Colonic mucosa (tissue), 4 donors: ENCODE data around the gene C6orf89. TPM values are rescaled to one million over a fixed set of nuclear protein-coding genes. Genes with fewer than 3 reads are reported as not detected.

Source experiments
- DNase-seq: peaks from one replicate; pipeline ENCODE4 v3.0.0-alpha.2; 2020
- H3K27ac ChIP-seq: fragments of 200-600 bp; one replicate; pipeline ENCODE4 v1.8.0; 2021
- H3K27me3 ChIP-seq: fragments of 200-600 bp; one replicate; pipeline ENCODE4 v1.8.0; 2021
- H3K36me3 ChIP-seq: fragments of 200-600 bp; one replicate; pipeline ENCODE4 v1.8.0; 2021
- H3K4me1 ChIP-seq: fragments of 200-600 bp; one replicate; pipeline ENCODE4 v1.8.0; 2021; ENCODE audit warnings: mild to moderate bottlenecking
- H3K4me3 ChIP-seq: fragments of 200-600 bp; one replicate; pipeline ENCODE4 v1.8.0; 2021
- H3K9ac ChIP-seq, 2 donors: one replicate each; pipeline ENCODE4 v1.7.0; 2013; ENCODE audit warnings: control low read depth in 2 of 2, low read depth in 2 of 2, low read length in 2 of 2
- H3K9me3 ChIP-seq: fragments of 200-600 bp; one replicate; pipeline ENCODE4 v1.8.0; 2021
- intact Hi-C: fragments of 100-400 bp; cut with DNase I; formaldehyde crosslinking; loops from one replicate; pipeline ENCODE4 v1.14.1; 2022
- total RNA-seq, 2 donors: library from RNA; stranded (reverse); fragmentation: NEBNext Ultra II Directional in 1 of 2; extraction: Animal tissue kit (Norgen Biotek cat#: 25700) in 1 of 2; gene quantifications; one replicate each; pipeline ENCODE4 v1.2.1, GENCODE V29; 2021
- TF ChIP-seq, protein P1 (sequence below): fragments of 200-600 bp; IDR thresholded peaks from one replicate; pipeline ENCODE4 v1.8.0; 2022; ENCODE audit warnings: antibody characterized with exemption, mild to moderate bottlenecking
- donor health status: healthy.
- donor health status: DM: no; HTN: no; CAD: no.
- donor health status: DM: no; HTN: no; CAD: no.

C6orf89 gene
- total RNA-seq, 2 donors from 2014 or later, result 46.3 to 49.5 TPM

GRCh38 chr6:36961441-36962435 is 76.0 kb downstream of the C6orf89 start:
- DNase-seq, result no peak
- H3K4me1 ChIP-seq, result no peaks in the 10 kb centered on the region
- no peak overlapping the region for H3K4me3 ChIP-seq
- TF ChIP-seq, protein P1, sequence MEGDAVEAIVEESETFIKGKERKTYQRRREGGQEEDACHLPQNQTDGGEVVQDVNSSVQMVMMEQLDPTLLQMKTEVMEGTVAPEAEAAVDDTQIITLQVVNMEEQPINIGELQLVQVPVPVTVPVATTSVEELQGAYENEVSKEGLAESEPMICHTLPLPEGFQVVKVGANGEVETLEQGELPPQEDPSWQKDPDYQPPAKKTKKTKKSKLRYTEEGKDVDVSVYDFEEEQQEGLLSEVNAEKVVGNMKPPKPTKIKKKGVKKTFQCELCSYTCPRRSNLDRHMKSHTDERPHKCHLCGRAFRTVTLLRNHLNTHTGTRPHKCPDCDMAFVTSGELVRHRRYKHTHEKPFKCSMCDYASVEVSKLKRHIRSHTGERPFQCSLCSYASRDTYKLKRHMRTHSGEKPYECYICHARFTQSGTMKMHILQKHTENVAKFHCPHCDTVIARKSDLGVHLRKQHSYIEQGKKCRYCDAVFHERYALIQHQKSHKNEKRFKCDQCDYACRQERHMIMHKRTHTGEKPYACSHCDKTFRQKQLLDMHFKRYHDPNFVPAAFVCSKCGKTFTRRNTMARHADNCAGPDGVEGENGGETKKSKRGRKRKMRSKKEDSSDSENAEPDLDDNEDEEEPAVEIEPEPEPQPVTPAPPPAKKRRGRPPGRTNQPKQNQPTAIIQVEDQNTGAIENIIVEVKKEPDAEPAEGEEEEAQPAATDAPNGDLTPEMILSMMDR, result no peak
- H3K9me3 ChIP-seq, result no peaks in the 10 kb centered on the region
- H3K36me3 ChIP-seq, result no peaks in the 10 kb centered on the region
- no peak overlapping the region for H3K9ac ChIP-seq
- no peaks in the 10 kb centered on the region for H3K27me3 ChIP-seq
- intact Hi-C loops, result no loop called here
- no peak overlapping the region for H3K27ac ChIP-seq

DNA sequence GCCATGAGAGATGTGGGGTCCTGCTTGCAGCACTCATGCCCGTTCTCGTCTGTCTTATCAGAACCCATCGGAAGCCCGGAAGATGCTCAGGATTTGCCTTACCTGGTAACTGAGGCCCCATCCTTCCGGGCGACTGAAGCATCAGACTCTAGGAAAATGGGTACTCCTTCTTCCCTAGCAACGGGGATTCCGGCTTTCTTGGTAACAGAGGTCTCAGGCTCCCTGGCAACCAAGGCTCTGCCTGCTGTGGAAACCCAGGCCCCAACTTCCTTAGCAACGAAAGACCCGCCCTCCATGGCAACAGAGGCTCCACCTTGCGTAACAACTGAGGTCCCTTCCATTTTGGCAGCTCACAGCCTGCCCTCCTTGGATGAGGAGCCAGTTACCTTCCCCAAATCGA is 77.1 kb downstream of the C6orf89 start:
- no peaks in the 10 kb centered on the region for H3K4me1 ChIP-seq
- no peaks in the 10 kb centered on the region for H3K27me3 ChIP-seq
- intact Hi-C loops, result no loop called here
- no peak overlapping the region for H3K9ac ChIP-seq
- H3K9me3 ChIP-seq, result no peaks in the 10 kb centered on the region
- H3K27ac ChIP-seq, result no peak overlapping the region
- no peak overlapping the region for H3K4me3 ChIP-seq
- no peaks in the 10 kb centered on the region for H3K36me3 ChIP-seq
- TF ChIP-seq, protein P1, result no peak
- DNase-seq, result peak; percentile 64

DNA sequence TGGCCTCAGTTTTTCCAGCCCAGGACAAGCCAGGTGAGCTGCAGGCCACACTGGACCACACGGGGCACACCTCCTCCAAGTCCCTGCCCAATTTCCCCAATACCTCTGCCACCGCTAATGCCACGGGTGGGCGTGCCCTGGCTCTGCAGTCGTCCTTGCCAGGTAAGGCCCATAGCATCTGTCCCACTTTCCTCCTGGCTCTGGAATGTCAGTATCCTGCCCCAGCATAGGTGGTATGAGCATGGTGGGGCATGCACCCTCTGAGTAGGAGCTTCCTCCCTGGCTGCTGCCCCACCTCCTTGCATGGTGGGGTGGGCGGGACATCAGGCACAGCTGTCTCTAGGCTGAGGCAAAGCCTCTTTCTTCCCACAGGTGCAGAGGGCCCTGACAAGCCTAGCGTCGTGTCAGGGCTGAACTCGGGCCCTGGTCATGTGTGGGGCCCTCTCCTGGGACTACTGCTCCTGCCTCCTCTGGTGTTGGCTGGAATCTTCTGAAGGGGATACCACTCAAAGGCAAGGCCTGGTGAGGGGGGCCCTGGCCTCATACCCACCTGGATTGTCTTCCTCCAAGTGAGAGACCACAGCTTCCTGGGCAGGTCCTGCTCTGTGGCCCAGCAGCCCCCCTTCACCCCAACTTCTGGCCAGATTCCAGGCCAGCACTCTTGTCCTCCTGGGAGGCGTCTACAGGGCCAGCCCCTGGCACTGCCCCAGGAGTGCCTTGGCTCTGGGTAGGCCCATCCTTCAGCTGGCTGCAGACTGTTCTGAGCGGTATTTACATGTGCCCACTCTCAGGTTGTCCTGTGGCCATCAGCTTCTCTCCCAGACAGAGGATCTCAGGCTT is 77.9 kb downstream of the C6orf89 start:
- H3K27ac ChIP-seq, result no peak overlapping the region
- H3K27me3 ChIP-seq, result no peaks in the 10 kb centered on the region
- no peak for DNase-seq
- no peaks in the 10 kb centered on the region for H3K36me3 ChIP-seq
- H3K9me3 ChIP-seq, result no peaks in the 10 kb centered on the region
- no peaks in the 10 kb centered on the region for H3K4me1 ChIP-seq
- H3K9ac ChIP-seq, result no peak overlapping the region
- TF ChIP-seq, protein P1, result no peak
- intact Hi-C loops, result no loop called here
- no peak overlapping the region for H3K4me3 ChIP-seq

- intact Hi-C loops, result no loop called here
- H3K27ac ChIP-seq, result no peak overlapping the region
- no peak for DNase-seq
These were observed 78.6 kb downstream of the C6orf89 start for GRCh38 chr6:36964349-36964748.

GRCh38 chr6:36964908-36965307 is 79.2 kb downstream of the C6orf89 start:
- Histone ChIP-seq H3K27me3 (no peaks in the 10 kb centered on the region), H3K9me3 (no peaks in the 10 kb centered on the region), H3K9ac (no peak overlapping the region), H3K4me1 (no peaks in the 10 kb centered on the region), H3K27ac (no peak overlapping the region), H3K36me3 (peaks cover under 1% of the 10 kb centered on the region), H3K4me3 (no peak overlapping the region)
- no peak for DNase-seq
- intact Hi-C loops, result no loop called here
- TF ChIP-seq, protein P1, result no peak

More at GRCh38 chr6:36964349-36964748, 78.6 kb downstream of the C6orf89 start:
- no peaks in the 10 kb centered on the region for H3K9me3 ChIP-seq
- no peaks in the 10 kb centered on the region for H3K4me1 ChIP-seq
- no peak overlapping the region for H3K4me3 ChIP-seq
- H3K27me3 ChIP-seq, result no peaks in the 10 kb centered on the region
- no peaks in the 10 kb centered on the region for H3K36me3 ChIP-seq
- TF ChIP-seq, protein P1, result no peak
- no peak overlapping the region for H3K9ac ChIP-seq
